ENCODE results near the gene CLDN6.

The CLDN6 gene

GRCh38 chr16:3046641-3047386 lies 28.8 kb upstream of the CLDN6 start:
- peaks cover 41% of the 10 kb centered on the region for H3K36me3 ChIP-seq
- no peaks in the 10 kb centered on the region for H3K9me3 ChIP-seq
- no peak for TF ChIP-seq CTCF (IDR thresholded peaks at IDR 0.05)
- H3K4me1 ChIP-seq (ENCODE audit: control insufficient read depth in 1 of 2, insufficient read depth in 1 of 2, low read depth in 1 of 2, low read length in 1 of 2), result peaks cover 69 to 76% of the 10 kb centered on the region in 2 experiments
- peaks cover 6% of the 10 kb centered on the region for H3K27me3 ChIP-seq
- peak overlapping the region; percentile 94 for H3K27ac ChIP-seq
- peak overlapping the region; percentile 99 for H3K4me3 ChIP-seq (ENCODE audit: low read depth in 1 of 2, low read length in 1 of 2)

GRCh38 chr16:3045758-3046640 lies 28.0 kb upstream of the CLDN6 start, which contains the start of gene MMP25:
Gene MMP25, plus strand, starts transcription at chr16:3046561. Its CDS starts 357 bp downstream, at chr16:3046918.
- peak within 1 kb of the TSS; percentile 94 for H3K27ac ChIP-seq
- TF ChIP-seq CTCF (IDR thresholded peaks at IDR 0.05), result peak; percentile 11
- H3K9me3 ChIP-seq, result no peaks in the 10 kb centered on the region
- H3K4me1 ChIP-seq (ENCODE audit: control insufficient read depth in 1 of 2, insufficient read depth in 1 of 2, low read depth in 1 of 2, low read length in 1 of 2), result peaks cover 61 to 68% of the 10 kb centered on the region in 2 experiments
- H3K27me3 ChIP-seq, result peaks cover 11% of the 10 kb centered on the region
- peak within 1 kb of the TSS; percentile 99 for H3K4me3 ChIP-seq (ENCODE audit: low read depth in 1 of 2, low read length in 1 of 2)
- H3K36me3 ChIP-seq, result peaks cover 33% of the 10 kb centered on the region

GRCh38 chr16:3044708-3045107 lies 26.7 kb upstream of the CLDN6 start:
- peaks cover 22% of the 10 kb centered on the region for H3K27me3 ChIP-seq
- no peaks in the 10 kb centered on the region for H3K9me3 ChIP-seq
- TF ChIP-seq CTCF (IDR thresholded peaks at IDR 0.05), result no peak

GRCh38 chr16:3042376-3042775 lies 24.4 kb upstream of the CLDN6 start:
- peak overlapping the region; percentile 20 for H3K27ac ChIP-seq
- peaks cover 45% of the 10 kb centered on the region for H3K27me3 ChIP-seq
- no peaks in the 10 kb centered on the region for H3K9me3 ChIP-seq
- peaks cover 48% of the 10 kb centered on the region in 2 experiments for H3K4me1 ChIP-seq (ENCODE audit: control insufficient read depth in 1 of 2, insufficient read depth in 1 of 2, low read depth in 1 of 2, low read length in 1 of 2)
- H3K4me3 ChIP-seq (ENCODE audit: low read depth in 1 of 2, low read length in 1 of 2), result peak overlapping the region in 1 of 2 experiments; percentile 18
- peaks cover 11% of the 10 kb centered on the region for H3K36me3 ChIP-seq
- no peak for TF ChIP-seq CTCF (IDR thresholded peaks at IDR 0.05)

More at GRCh38 chr16:3044708-3045107, 26.7 kb upstream of the CLDN6 start:
- peaks cover 48 to 55% of the 10 kb centered on the region in 2 experiments for H3K4me1 ChIP-seq (ENCODE audit: control insufficient read depth in 1 of 2, insufficient read depth in 1 of 2, low read depth in 1 of 2, low read length in 1 of 2)
- H3K36me3 ChIP-seq, result peaks cover 27% of the 10 kb centered on the region
- H3K27ac ChIP-seq, result peak overlapping the region; percentile 94
- peak overlapping the region; percentile 99 for H3K4me3 ChIP-seq (ENCODE audit: low read depth in 1 of 2, low read length in 1 of 2)

GRCh38 chr16:3038896-3039295 lies 20.9 kb upstream of the CLDN6 start:
- TF ChIP-seq CTCF (IDR thresholded peaks at IDR 0.05), result no peak
- no peaks in the 10 kb centered on the region for H3K9me3 ChIP-seq
- no peak overlapping the region for H3K4me3 ChIP-seq (ENCODE audit: low read depth in 1 of 2, low read length in 1 of 2)
- H3K27ac ChIP-seq, result no peak overlapping the region
- peaks cover 61 to 66% of the 10 kb centered on the region in 2 experiments for H3K4me1 ChIP-seq (ENCODE audit: control insufficient read depth in 1 of 2, insufficient read depth in 1 of 2, low read depth in 1 of 2, low read length in 1 of 2)
- peaks cover 11% of the 10 kb centered on the region for H3K36me3 ChIP-seq
- H3K27me3 ChIP-seq, result peaks cover 72% of the 10 kb centered on the region
